Transverse colon (tissue), 4 donors: ENCODE measurements around the gene MIS18BP1. TPM values are rescaled to one million over a fixed set of nuclear protein-coding genes. Genes with fewer than 3 reads are reported as not detected.

ENCODE experiments used
- DNase-seq: peaks from one replicate; pipeline ENCODE4 v3.0.0-alpha.2; 2019
- H3K27ac ChIP-seq, 4 donors: fragments of 200-600 bp; sonication (generic); 2 replicates each; pipeline ENCODE4 v1.5.1; 2016 to 2018; ENCODE audit warnings: inconsistent platforms in 4 of 4
- H3K27me3 ChIP-seq: fragments of 200-600 bp; sonication (generic); 2 replicates; pipeline ENCODE4 v1.5.1; 2017; ENCODE audit warnings: inconsistent platforms
- H3K36me3 ChIP-seq, 4 donors: fragments of 200-600 bp; sonication (generic); 2 replicates each; pipeline ENCODE4 v1.5.1; 2017 to 2019; ENCODE audit warnings: inconsistent platforms in 4 of 4
- H3K4me1 ChIP-seq, 4 donors: fragments of 200-600 bp; sonication (generic); 2 replicates each; pipeline ENCODE4 v1.5.1; 2017 to 2020; ENCODE audit warnings: inconsistent platforms in 4 of 4
- H3K4me3 ChIP-seq, 4 donors: fragments of 200-600 bp; sonication (generic); 1 replicate in 1 of 4; 2 replicates in 3 of 4; pipeline versions ENCODE4 v1.5.1 to v1.6.1; 2017 to 2019; ENCODE audit warnings: inconsistent platforms in 4 of 4
- H3K9me3 ChIP-seq, 2 donors: fragments of 200-600 bp; sonication (generic); 2 replicates each; pipeline ENCODE4 v1.5.1; 2017 to 2019; ENCODE audit warnings: inconsistent platforms in 2 of 2
- CTCF ChIP-seq, 5 experiments: fragments of 200-600 bp in 3 of 5; fragments of 450-650 bp in 2 of 5; sonication (generic) in 3 of 5; IDR thresholded peaks; 1 replicate in 2 of 5; 2 replicates in 3 of 5; pipeline ENCODE4 v1.5.1; 2016 to 2017; ENCODE audit warnings: antibody characterized with exemption in 5 of 5, inconsistent platforms in 3 of 5, mild to moderate bottlenecking in 2 of 5, moderate library complexity in 1 of 5
- EP300 ChIP-seq: sonication (generic); formaldehyde crosslinking; IDR thresholded peaks from one replicate; pipeline ENCODE4 v1.6.1; 2017; ENCODE audit warnings: antibody characterized with exemption, low read depth
- POLR2A ChIP-seq: fragments of 450-650 bp; IDR thresholded peaks from one replicate; pipeline ENCODE4 v1.6.1; 2016; ENCODE audit warnings: antibody characterized with exemption, mild to moderate bottlenecking, moderate library complexity
- POLR2AphosphoS5 ChIP-seq, 3 donors: sonication (generic); formaldehyde crosslinking; IDR thresholded peaks; one replicate each; pipeline ENCODE4 v1.6.1; 2016; ENCODE audit warnings: antibody characterized with exemption in 3 of 3
- WGBS, 2 donors: methylation state at CpG; one replicate each; pipeline ENCODE4 v1.1.5; 2018; ENCODE audit warnings: low coverage in 1 of 2; 5-methylcytosine and 5-hydroxymethylcytosine counted together
- in situ Hi-C, 4 donors: fragments of 200-750 bp; cut with MboI; loops; one replicate each; pipeline versions ENCODE4 v1.15.0 to v1.15.1; 2017; ENCODE audit warnings: low sequenced_read_pairs in 3 of 4, low pct_ligation_motif_present in 1 of 4, low pct_unique_long_range_greater_than_20kb in 1 of 4
- intact Hi-C: fragments of 100-400 bp; cut with DNase I; formaldehyde crosslinking; loops from one replicate; pipeline ENCODE4 v1.15.1; 2023; ENCODE audit warnings: low total_unique reads
- total RNA-seq, 4 donors: library from RNA; depleted of rRNA; stranded (reverse); fragments of >200 nt; gene quantifications; one replicate each; pipeline ENCODE4 v1.1.0, GENCODE V29; 2016

Gene MIS18BP1
- total RNA-seq, 4 donors from 2014 or later, result 23.5 to 61.7 (median 38.4) TPM

- Histone ChIP-seq H3K9me3 (no peaks in the 10 kb centered on the region), H3K4me3 (no peak overlapping the region), H3K36me3 (peaks cover 0 to 39% (median 7%) of the 10 kb centered on the region in 4 donors), H3K4me1 (no peaks in the 10 kb centered on the region), H3K27me3 (no peaks in the 10 kb centered on the region), H3K27ac (no peak overlapping the region)
- TF ChIP-seq POLR2A, result no peak
- TF ChIP-seq EP300, result no peak
- no peak for TF ChIP-seq CTCF (IDR thresholded peaks at IDR 0.05)
- no peak for TF ChIP-seq POLR2AphosphoS5 (IDR thresholded peaks at IDR 0.05)
- in situ Hi-C loops, result no loop called here
- intact Hi-C loops, result no loop called here
- no peak for DNase-seq
- WGBS, 2 donors, result 86 to 92% methylated on average over 2 to 3 of the region's 3 CpGs
These were observed 40.8 kb downstream of the MIS18BP1 start for GRCh38 chr14:45212231-45212630.

GRCh38 chr14:45211295-45211694 is 41.7 kb downstream of the MIS18BP1 start:
- intact Hi-C loops (no loop called here), in situ Hi-C loops (no loop called here)
- Histone ChIP-seq H3K36me3 (peaks cover 0 to 37% (median 4%) of the 10 kb centered on the region in 4 donors), H3K4me1 (no peaks in the 10 kb centered on the region), H3K27ac (no peak overlapping the region), H3K9me3 (no peaks in the 10 kb centered on the region), H3K4me3 (no peak overlapping the region), H3K27me3 (no peaks in the 10 kb centered on the region)
- 100% methylated on average over 1 of the region's 1 CpG; no CpG with 5 or more reads in 1 of the 2 donors for WGBS, 2 donors
- no peak for DNase-seq
- TF ChIP-seq POLR2AphosphoS5 (IDR thresholded peaks at IDR 0.05) (no peak), EP300 (no peak), POLR2A (no peak), CTCF (IDR thresholded peaks at IDR 0.05) (no peak)

GRCh38 chr14:45210159-45210558 is 42.8 kb downstream of the MIS18BP1 start:
- intact Hi-C loops, result no loop called here
- TF ChIP-seq POLR2AphosphoS5 (IDR thresholded peaks at IDR 0.05) (no peak), CTCF (IDR thresholded peaks at IDR 0.05) (no peak), POLR2A (no peak), EP300 (no peak)
- no peak for DNase-seq
- WGBS, 2 donors, result 92 to 93% methylated on average over 1 of the region's 1 CpG
- in situ Hi-C loops, result no loop called here
- peaks cover 0 to 25% (median 4%) of the 10 kb centered on the region in 4 donors for H3K36me3 ChIP-seq
- H3K4me3 ChIP-seq, result no peak overlapping the region
- no peak overlapping the region for H3K27ac ChIP-seq
- H3K4me1 ChIP-seq, result no peaks in the 10 kb centered on the region
- H3K27me3 ChIP-seq, result no peaks in the 10 kb centered on the region
- H3K9me3 ChIP-seq, result no peaks in the 10 kb centered on the region

- Histone ChIP-seq H3K27me3 (no peaks in the 10 kb centered on the region), H3K27ac (no peak overlapping the region), H3K9me3 (no peaks in the 10 kb centered on the region), H3K36me3 (peaks cover 0 to 9% (median 0%) of the 10 kb centered on the region in 4 donors), H3K4me1 (no peaks in the 10 kb centered on the region), H3K4me3 (no peak overlapping the region)
- no peak for DNase-seq
- in situ Hi-C loops (no loop called here), intact Hi-C loops (no loop called here)
- TF ChIP-seq POLR2AphosphoS5 (IDR thresholded peaks at IDR 0.05), result no peak
These were observed 48.8 kb downstream of the MIS18BP1 start for GRCh38 chr14:45204241-45204640.

- intact Hi-C loops (no loop called here), in situ Hi-C loops (no loop called here)
- no peak overlapping the region for H3K27ac ChIP-seq
- no peaks in the 10 kb centered on the region for H3K9me3 ChIP-seq
- no peak overlapping the region for H3K4me3 ChIP-seq
- H3K4me1 ChIP-seq, result no peaks in the 10 kb centered on the region
- H3K27me3 ChIP-seq, result no peaks in the 10 kb centered on the region
- TF ChIP-seq CTCF (IDR thresholded peaks at IDR 0.05) (no peak), POLR2A (no peak), POLR2AphosphoS5 (IDR thresholded peaks at IDR 0.05) (no peak)
- H3K36me3 ChIP-seq, result peaks cover 0 to 5% (median 0%) of the 10 kb centered on the region in 4 donors
- DNase-seq, result no peak
- 63 to 70% methylated on average over 1 of the region's 1 CpG for WGBS, 2 donors
These were observed 51.1 kb downstream of the MIS18BP1 start for GRCh38 chr14:45201905-45202304.
